DOHH2 (cell line): ENCODE measurements around the gene XRCC5.
"Not testable (repeated sequence)": the region's sequence is repeated elsewhere in the genome, so short reads cannot be mapped to it uniquely, and the experiment has no call there.

Experiments used
- H3F3A ChIP-seq: fragments of 200-600 bp; sonication (generic), shearing (Covaris generic); 2 replicates; pipeline ENCODE4 v1.6.0; 2016; ENCODE audit warnings: antibody characterized with exemption, mild to moderate bottlenecking; ENCODE audit not compliant: control insufficient read depth, insufficient read depth
- H3K27ac ChIP-seq: fragments of 200-600 bp; sonication (generic); 2 replicates; pipeline ENCODE4 v1.5.1; 2014; ENCODE audit warnings: low read depth, mild to moderate bottlenecking, low read length, moderate library complexity
- H3K27me3 ChIP-seq: fragments of 200-600 bp; sonication (generic); 2 replicates; pipeline ENCODE4 v1.6.1; 2014; ENCODE audit warnings: mild to moderate bottlenecking, low read length, mixed read lengths; ENCODE audit not compliant: control insufficient read depth
- H3K36me3 ChIP-seq: fragments of 200-600 bp; sonication (generic); 2 replicates; pipeline ENCODE4 v1.6.1; 2014; ENCODE audit warnings: mild to moderate bottlenecking, low read length, moderate library complexity, mixed read lengths; ENCODE audit not compliant: control insufficient read depth
- H3K4me1 ChIP-seq: fragments of 200-600 bp; sonication (generic); 2 replicates; pipeline ENCODE4 v1.6.1; 2014; ENCODE audit warnings: mild to moderate bottlenecking, low read length, mixed read lengths; ENCODE audit not compliant: control insufficient read depth
- H3K4me2 ChIP-seq: fragments of 200-600 bp; sonication (generic); 2 replicates; pipeline ENCODE4 v1.6.0; 2014; ENCODE audit warnings: mild to moderate bottlenecking, low read length, moderate library complexity
- H3K4me3 ChIP-seq: fragments of 200-600 bp; sonication (generic); 2 replicates; pipeline ENCODE4 v1.5.1; 2014; ENCODE audit warnings: mild to moderate bottlenecking, low read length, mixed read lengths
- H3K79me2 ChIP-seq: fragments of 200-600 bp; sonication (generic); 2 replicates; pipeline ENCODE4 v1.6.1; 2014; ENCODE audit warnings: mild to moderate bottlenecking, low read length, mixed read lengths; ENCODE audit not compliant: control insufficient read depth
- H3K9me2 ChIP-seq: fragments of 200-600 bp; sonication (generic); replicated peaks from 2 replicates; pipeline ENCODE4 v1.6.1; 2014; ENCODE audit warnings: mild to moderate bottlenecking, low read length, mixed read lengths; ENCODE audit not compliant: control insufficient read depth
- H3K9me3 ChIP-seq: fragments of 200-600 bp; sonication (generic); 2 replicates; pipeline ENCODE4 v1.6.1; 2014; ENCODE audit warnings: antibody characterized with exemption, low read length, mixed read lengths; ENCODE audit not compliant: control insufficient read depth, insufficient read depth
- H4K20me1 ChIP-seq: fragments of 200-600 bp; sonication (generic); 2 replicates; pipeline ENCODE4 v1.6.0; 2014; ENCODE audit warnings: low read depth, mild to moderate bottlenecking, antibody characterized with exemption, low read length, moderate library complexity; ENCODE audit not compliant: control insufficient read depth, insufficient read depth
- CTCF ChIP-seq: fragments of 200-600 bp; sonication (generic); IDR thresholded peaks from one replicate; pipeline ENCODE4 v1.5.1; 2014; ENCODE audit warnings: antibody characterized with exemption, mild to moderate bottlenecking, low read depth, low read length; ENCODE audit not compliant: poor library complexity, severe bottlenecking
- EZH2phosphoT487 ChIP-seq: fragments of 200-600 bp; sonication (generic); IDR thresholded peaks from 2 replicates; pipeline ENCODE4 v1.6.1; 2017; ENCODE audit warnings: borderline replicate concordance, mild to moderate bottlenecking, antibody characterized with exemption, low read length, moderate library complexity, mixed read lengths

XRCC5 gene

GRCh38 chr2:216078776-216079175, 30.4 kb upstream of the XRCC5 start:
- H3K27me3 ChIP-seq = peaks cover 32% of the 10 kb centered on the region
- H3K9me2 ChIP-seq = no peaks in the 10 kb centered on the region
- H3K4me3 ChIP-seq = no peak overlapping the region
- no peak overlapping the region for H3K27ac ChIP-seq
- no peaks in the 10 kb centered on the region for H3K79me2 ChIP-seq
- TF ChIP-seq EZH2phosphoT487 (no peak), CTCF (no peak)
- no peaks in the 10 kb centered on the region for H3F3A ChIP-seq
- no peak overlapping the region for H3K4me2 ChIP-seq
- no peaks in the 10 kb centered on the region for H3K9me3 ChIP-seq
- no peaks in the 10 kb centered on the region for H4K20me1 ChIP-seq
- H3K4me1 ChIP-seq = peaks cover 4% of the 10 kb centered on the region; the same call in 1 of the 2 replicates
- no peaks in the 10 kb centered on the region for H3K36me3 ChIP-seq

GRCh38 chr2:216080048-216080447, 29.1 kb upstream of the XRCC5 start:
- H3K4me2 ChIP-seq, H4K20me1 ChIP-seq, H3K9me2 ChIP-seq: not testable (repeated sequence)

GRCh38 chr2:216081012-216081411, 28.1 kb upstream of the XRCC5 start:
- H3K9me2 ChIP-seq = no peaks in the 10 kb centered on the region
- TF ChIP-seq EZH2phosphoT487 = no peak
- no peak for TF ChIP-seq CTCF

More at GRCh38 chr2:216080048-216080447, 29.1 kb upstream of the XRCC5 start:
- H3K79me2 ChIP-seq, H3K36me3 ChIP-seq, H3K4me1 ChIP-seq, H3K9me3 ChIP-seq, H3K27ac ChIP-seq, H3K4me3 ChIP-seq, H3F3A ChIP-seq: not testable (repeated sequence)
- peaks cover 29% of the 10 kb centered on the region for H3K27me3 ChIP-seq

GRCh38 chr2:216081487-216082116, 27.5 kb upstream of the XRCC5 start, which contains the start of the genes PECR and TMEM169:
Gene PECR (minus strand): TSS chr2:216081809. CDS start chr2:216081741, 68 bp downstream.
Gene TMEM169 (plus strand): TSS chr2:216081919. CDS start chr2:216095964, 14,045 bp downstream.
- H3K4me2 ChIP-seq = peak within 1 kb of the TSS; percentile 47
- H3K9me2 ChIP-seq = no peaks in the 10 kb centered on the region
- peaks cover 29% of the 10 kb centered on the region for H3K27me3 ChIP-seq
- peak within 1 kb of the TSS; percentile 52 for H3K4me3 ChIP-seq
- H3F3A ChIP-seq = no peaks in the 10 kb centered on the region
- H3K9me3 ChIP-seq = no peaks in the 10 kb centered on the region
- TF ChIP-seq CTCF = no peak
- TF ChIP-seq EZH2phosphoT487 = 0 out of 2 replicates have a peak, but pooled peaks have one; percentile 34
- H3K79me2 ChIP-seq = no peaks in the 10 kb centered on the region
- H3K27ac ChIP-seq = no peak within 1 kb of the TSS
- peaks cover 4% of the 10 kb centered on the region; the same call in 1 of the 2 replicates for H3K4me1 ChIP-seq
- no peaks in the 10 kb centered on the region for H3K36me3 ChIP-seq
- H4K20me1 ChIP-seq = no peaks in the 10 kb centered on the region

More at GRCh38 chr2:216081012-216081411, 28.1 kb upstream of the XRCC5 start:
- peaks cover 29% of the 10 kb centered on the region for H3K27me3 ChIP-seq
- no peaks in the 10 kb centered on the region for H3K9me3 ChIP-seq
- peak overlapping the region; percentile 47 for H3K4me2 ChIP-seq
- peaks cover 4% of the 10 kb centered on the region; the same call in 1 of the 2 replicates for H3K4me1 ChIP-seq
- no peaks in the 10 kb centered on the region for H4K20me1 ChIP-seq
- no peak overlapping the region for H3K4me3 ChIP-seq
- H3K27ac ChIP-seq = no peak overlapping the region
- no peaks in the 10 kb centered on the region for H3K36me3 ChIP-seq
- H3K79me2 ChIP-seq = no peaks in the 10 kb centered on the region
- no peaks in the 10 kb centered on the region for H3F3A ChIP-seq
